ENCODE data around the gene SKA3.

DNA sequence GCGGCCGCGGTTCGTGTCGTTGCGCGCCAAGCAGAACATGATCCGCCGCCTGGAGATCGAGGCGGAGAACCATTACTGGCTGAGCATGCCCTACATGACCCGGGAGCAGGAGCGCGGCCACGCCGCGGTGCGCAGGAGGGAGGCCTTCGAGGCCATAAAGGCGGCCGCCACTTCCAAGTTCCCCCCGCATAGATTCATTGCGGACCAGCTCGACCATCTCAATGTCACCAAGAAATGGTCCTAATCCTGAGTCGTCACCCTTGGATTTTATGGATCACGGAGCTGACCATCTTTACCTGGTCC is 581 bp upstream of the SKA3 start:
- no peak for TF ChIP-seq CTCF (IDR thresholded peaks at IDR 0.05)
- TF ChIP-seq EP300 (IDR thresholded peaks at IDR 0.05) = no peak

All from sigmoid colon (tissue), 4 donors.